ENCODE results near the gene VAT1L.

VAT1L gene

GRCh38 chr16:77949445-77949844 is 161.1 kb downstream of the VAT1L start:
- H3K79me2 ChIP-seq (ENCODE audit: insufficient read depth, low read length) = no peaks in the 10 kb centered on the region
- H3K9ac ChIP-seq (ENCODE audit: low read length) = no peak overlapping the region
- no peaks in the 10 kb centered on the region for H4K20me1 ChIP-seq (ENCODE audit: insufficient read depth, low read length)
- no peaks in the 10 kb centered on the region for H3K9me3 ChIP-seq (ENCODE audit: low read length)
- H3K36me3 ChIP-seq (ENCODE audit: insufficient read depth, low read length) = no peaks in the 10 kb centered on the region
- TF ChIP-seq, protein P1, sequence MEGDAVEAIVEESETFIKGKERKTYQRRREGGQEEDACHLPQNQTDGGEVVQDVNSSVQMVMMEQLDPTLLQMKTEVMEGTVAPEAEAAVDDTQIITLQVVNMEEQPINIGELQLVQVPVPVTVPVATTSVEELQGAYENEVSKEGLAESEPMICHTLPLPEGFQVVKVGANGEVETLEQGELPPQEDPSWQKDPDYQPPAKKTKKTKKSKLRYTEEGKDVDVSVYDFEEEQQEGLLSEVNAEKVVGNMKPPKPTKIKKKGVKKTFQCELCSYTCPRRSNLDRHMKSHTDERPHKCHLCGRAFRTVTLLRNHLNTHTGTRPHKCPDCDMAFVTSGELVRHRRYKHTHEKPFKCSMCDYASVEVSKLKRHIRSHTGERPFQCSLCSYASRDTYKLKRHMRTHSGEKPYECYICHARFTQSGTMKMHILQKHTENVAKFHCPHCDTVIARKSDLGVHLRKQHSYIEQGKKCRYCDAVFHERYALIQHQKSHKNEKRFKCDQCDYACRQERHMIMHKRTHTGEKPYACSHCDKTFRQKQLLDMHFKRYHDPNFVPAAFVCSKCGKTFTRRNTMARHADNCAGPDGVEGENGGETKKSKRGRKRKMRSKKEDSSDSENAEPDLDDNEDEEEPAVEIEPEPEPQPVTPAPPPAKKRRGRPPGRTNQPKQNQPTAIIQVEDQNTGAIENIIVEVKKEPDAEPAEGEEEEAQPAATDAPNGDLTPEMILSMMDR (IDR thresholded peaks at IDR 0.05; ENCODE audit: low read length) = no peak
- no peak for TF ChIP-seq EZH2 (IDR thresholded peaks at IDR 0.05; ENCODE audit: borderline replicate concordance, low read length)
- H3K27ac ChIP-seq (ENCODE audit: low read depth, low read length, poor library complexity, severe bottlenecking) = no peak overlapping the region
- H3K27me3 ChIP-seq (ENCODE audit: insufficient read depth, low read length) = no peaks in the 10 kb centered on the region
- no peak overlapping the region for H3K4me3 ChIP-seq (ENCODE audit: low read depth, low read length, poor library complexity, severe bottlenecking)
- H3K9me2 ChIP-seq (ENCODE audit: low read depth, low read length) = no peaks in the 10 kb centered on the region
- no peak overlapping the region for H3K4me2 ChIP-seq (ENCODE audit: low read length)
- H2AFZ ChIP-seq (ENCODE audit: low read length) = no peak overlapping the region
- H3K4me1 ChIP-seq (ENCODE audit: insufficient read depth, low read length, severe bottlenecking) = no peaks in the 10 kb centered on the region
- no peaks in the 10 kb centered on the region for H3F3A ChIP-seq (ENCODE audit: insufficient read depth, low read length)

DNA sequence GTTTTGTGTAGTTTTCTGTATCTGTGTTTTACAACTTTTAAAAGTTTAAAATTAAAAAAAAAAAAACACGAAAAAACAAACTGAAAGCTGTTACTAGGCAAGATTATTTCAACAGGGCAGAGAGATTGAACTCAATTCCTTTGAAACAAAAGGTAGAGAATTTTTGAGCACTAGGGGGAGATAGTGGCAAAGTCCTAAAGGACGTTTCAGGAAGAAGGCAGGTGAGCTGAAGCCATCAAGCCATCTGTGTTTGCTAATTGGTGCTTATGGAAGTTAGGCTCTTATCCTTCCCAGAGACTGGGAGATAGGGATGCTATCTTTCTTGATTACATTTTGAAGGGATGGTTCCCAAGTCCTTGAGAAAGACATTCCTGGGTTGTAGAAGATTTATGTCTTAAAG is 163.4 kb downstream of the VAT1L start:
- Histone ChIP-seq H3K4me1 (ENCODE audit: insufficient read depth, low read length, severe bottlenecking) (no peaks in the 10 kb centered on the region), H3K79me2 (ENCODE audit: insufficient read depth, low read length) (no peaks in the 10 kb centered on the region), H3F3A (ENCODE audit: insufficient read depth, low read length) (no peaks in the 10 kb centered on the region), H2AFZ (ENCODE audit: low read length) (no peak overlapping the region), H3K27ac (ENCODE audit: low read depth, low read length, poor library complexity, severe bottlenecking) (no peak overlapping the region), H3K36me3 (ENCODE audit: insufficient read depth, low read length) (no peaks in the 10 kb centered on the region), H3K4me2 (ENCODE audit: low read length) (no peak overlapping the region), H3K9me3 (ENCODE audit: low read length) (no peaks in the 10 kb centered on the region), H4K20me1 (ENCODE audit: insufficient read depth, low read length) (no peaks in the 10 kb centered on the region), H3K27me3 (ENCODE audit: insufficient read depth, low read length) (no peaks in the 10 kb centered on the region), H3K4me3 (ENCODE audit: low read depth, low read length, poor library complexity, severe bottlenecking) (no peak overlapping the region), H3K9ac (ENCODE audit: low read length) (no peak overlapping the region), H3K9me2 (ENCODE audit: low read depth, low read length) (no peaks in the 10 kb centered on the region)
- no peak for TF ChIP-seq EZH2 (IDR thresholded peaks at IDR 0.05; ENCODE audit: borderline replicate concordance, low read length)
- TF ChIP-seq, protein P1 (IDR thresholded peaks at IDR 0.05; ENCODE audit: low read length) = peak; percentile 38

DNA sequence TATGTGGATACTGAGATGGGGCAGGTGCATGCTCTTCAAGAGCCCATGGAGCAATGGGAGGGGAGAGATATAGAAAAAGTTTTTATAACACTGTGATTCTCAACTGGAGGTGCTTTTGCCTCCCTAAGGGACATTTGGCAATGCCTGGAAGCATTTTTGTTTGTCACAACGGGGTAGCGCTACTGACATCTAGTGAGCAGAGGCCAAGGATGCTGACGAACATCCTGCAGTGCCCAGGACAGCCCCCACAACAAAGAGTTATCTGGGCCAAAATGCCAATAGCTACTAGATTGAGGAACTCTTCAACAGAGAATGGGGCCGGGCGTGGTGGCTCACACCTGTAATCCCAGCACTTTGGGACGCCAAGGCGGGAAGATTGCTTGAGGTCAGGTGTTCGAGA is 166.8 kb downstream of the VAT1L start:
- Histone ChIP-seq H3K9me2 (ENCODE audit: low read depth, low read length) (no peaks in the 10 kb centered on the region), H4K20me1 (ENCODE audit: insufficient read depth, low read length) (no peaks in the 10 kb centered on the region), H3K4me1 (ENCODE audit: insufficient read depth, low read length, severe bottlenecking) (no peaks in the 10 kb centered on the region), H3K79me2 (ENCODE audit: insufficient read depth, low read length) (no peaks in the 10 kb centered on the region), H3K27me3 (ENCODE audit: insufficient read depth, low read length) (no peaks in the 10 kb centered on the region), H3K27ac (ENCODE audit: low read depth, low read length, poor library complexity, severe bottlenecking) (no peak overlapping the region), H3K36me3 (ENCODE audit: insufficient read depth, low read length) (no peaks in the 10 kb centered on the region), H2AFZ (ENCODE audit: low read length) (no peak overlapping the region), H3K9me3 (ENCODE audit: low read length) (no peaks in the 10 kb centered on the region), H3K9ac (ENCODE audit: low read length) (no peak overlapping the region), H3K4me2 (ENCODE audit: low read length) (no peak overlapping the region), H3F3A (ENCODE audit: insufficient read depth, low read length) (no peaks in the 10 kb centered on the region), H3K4me3 (ENCODE audit: low read depth, low read length, poor library complexity, severe bottlenecking) (no peak overlapping the region)
- TF ChIP-seq, protein P1 (IDR thresholded peaks at IDR 0.05; ENCODE audit: low read length) = no peak
- no peak for TF ChIP-seq EZH2 (IDR thresholded peaks at IDR 0.05; ENCODE audit: borderline replicate concordance, low read length)

Data from OCI-LY1 (cell line).